Tibial nerve (tissue), 4 donors: ENCODE data around the gene RASGRP3.

Source experiments
- EP300 ChIP-seq, 2 donors: sonication (generic); formaldehyde crosslinking; IDR thresholded peaks; one replicate each; pipeline ENCODE4 v1.6.1; 2017; ENCODE audit warnings: antibody characterized with exemption in 2 of 2, mild to moderate bottlenecking in 1 of 2
- POLR2A ChIP-seq, 2 donors: fragments of 450-650 bp; IDR thresholded peaks; one replicate each; pipeline ENCODE4 v1.6.1; 2017; ENCODE audit warnings: antibody characterized with exemption in 2 of 2, mild to moderate bottlenecking in 2 of 2, moderate library complexity in 2 of 2
- TF ChIP-seq, protein P1 (sequence below), 5 experiments: fragments of 200-600 bp in 3 of 5; fragments of 450-650 bp in 2 of 5; sonication (generic) in 3 of 5; IDR thresholded peaks; one replicate each; pipeline ENCODE4 v1.5.1; 2016 to 2019; ENCODE audit warnings: antibody characterized with exemption in 5 of 5, mild to moderate bottlenecking in 3 of 5, moderate library complexity in 2 of 5

DNA sequence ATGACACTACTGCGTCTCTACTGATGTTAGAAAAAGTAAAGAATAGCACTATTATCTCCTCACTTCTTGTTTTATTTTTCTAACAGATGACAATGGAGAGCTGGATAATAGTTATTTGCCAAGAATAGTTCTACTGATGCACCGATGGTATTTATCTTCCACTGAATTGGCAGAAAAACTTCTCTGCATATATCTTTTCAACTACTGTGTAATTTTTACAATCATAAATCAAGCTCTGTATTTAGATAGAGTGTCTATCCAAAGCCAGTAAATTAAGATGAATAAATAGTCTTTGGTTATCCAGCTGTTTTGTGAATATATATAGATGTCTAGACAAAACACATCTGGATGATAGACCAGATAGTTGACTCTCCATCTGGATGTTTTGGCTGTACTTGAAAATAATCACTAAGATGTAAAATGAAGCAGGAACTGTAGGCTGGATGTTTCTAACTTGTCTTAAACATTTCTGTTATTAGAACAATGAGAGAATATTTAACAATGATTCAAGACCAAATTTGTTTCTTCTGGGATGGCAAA is 40.1 kb downstream of the RASGRP3 start:
- TF ChIP-seq, protein P1, sequence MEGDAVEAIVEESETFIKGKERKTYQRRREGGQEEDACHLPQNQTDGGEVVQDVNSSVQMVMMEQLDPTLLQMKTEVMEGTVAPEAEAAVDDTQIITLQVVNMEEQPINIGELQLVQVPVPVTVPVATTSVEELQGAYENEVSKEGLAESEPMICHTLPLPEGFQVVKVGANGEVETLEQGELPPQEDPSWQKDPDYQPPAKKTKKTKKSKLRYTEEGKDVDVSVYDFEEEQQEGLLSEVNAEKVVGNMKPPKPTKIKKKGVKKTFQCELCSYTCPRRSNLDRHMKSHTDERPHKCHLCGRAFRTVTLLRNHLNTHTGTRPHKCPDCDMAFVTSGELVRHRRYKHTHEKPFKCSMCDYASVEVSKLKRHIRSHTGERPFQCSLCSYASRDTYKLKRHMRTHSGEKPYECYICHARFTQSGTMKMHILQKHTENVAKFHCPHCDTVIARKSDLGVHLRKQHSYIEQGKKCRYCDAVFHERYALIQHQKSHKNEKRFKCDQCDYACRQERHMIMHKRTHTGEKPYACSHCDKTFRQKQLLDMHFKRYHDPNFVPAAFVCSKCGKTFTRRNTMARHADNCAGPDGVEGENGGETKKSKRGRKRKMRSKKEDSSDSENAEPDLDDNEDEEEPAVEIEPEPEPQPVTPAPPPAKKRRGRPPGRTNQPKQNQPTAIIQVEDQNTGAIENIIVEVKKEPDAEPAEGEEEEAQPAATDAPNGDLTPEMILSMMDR (IDR thresholded peaks at IDR 0.05) = no peak
- no peak for TF ChIP-seq POLR2A (IDR thresholded peaks at IDR 0.05)
- no peak for TF ChIP-seq EP300 (IDR thresholded peaks at IDR 0.05)
